NCI-H2029 treated with DMSO at 0.1 percent for 48 hours (cell line): ENCODE measurements around the gene USP47.

Source experiments
- DNase-seq: peaks from one replicate; lab custom pipeline; 2025; lab: John Stamatoyannopoulos, UW

Gene USP47

GRCh38 chr11:11967669-11968510, 126.1 kb downstream of the USP47 start:
- DNase-seq: no peak

- DNase-seq: no peak
Measured at GRCh38 chr11:11968511-11969280, 126.9 kb downstream of the USP47 start.

DNA sequence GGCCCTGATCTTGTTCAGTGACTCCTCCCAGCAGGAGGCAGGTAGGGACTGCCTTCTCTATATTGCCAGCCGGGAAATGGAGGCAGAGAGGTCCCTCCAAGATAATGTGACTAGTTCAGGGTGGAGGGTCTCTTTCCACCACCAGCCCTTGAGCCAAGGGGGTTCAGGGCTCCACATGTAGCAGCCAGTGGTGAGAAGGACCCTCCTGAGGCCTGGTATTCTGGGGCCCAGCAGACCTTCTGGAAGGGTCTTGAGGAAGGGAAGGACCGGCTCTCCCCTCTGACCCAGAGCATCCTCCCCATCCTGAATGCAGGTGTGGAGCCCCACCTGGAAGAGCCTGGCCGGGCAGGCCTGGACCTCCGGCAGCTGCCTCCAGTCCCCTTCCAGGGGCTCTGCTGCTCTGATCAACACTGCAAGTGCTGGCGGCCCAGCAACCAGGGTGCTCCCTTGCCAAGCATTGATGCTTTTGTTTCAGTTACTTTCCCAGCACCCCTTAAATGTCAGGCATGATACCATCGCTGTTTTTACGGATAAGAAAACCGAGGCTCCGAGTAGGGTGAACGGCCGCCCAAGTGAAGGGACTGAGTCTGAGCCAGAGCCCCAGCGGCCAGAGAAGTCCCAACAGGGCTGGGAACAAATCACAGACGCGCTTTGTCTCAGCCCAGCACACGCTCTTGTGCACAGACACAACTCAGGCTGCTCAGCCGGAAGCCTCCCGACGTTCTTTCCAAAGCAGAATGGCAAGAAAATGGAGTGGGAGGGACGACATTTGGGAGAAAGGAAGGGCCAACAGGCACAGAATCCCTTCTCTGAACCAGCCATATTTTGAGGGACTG, 127.8 kb downstream of the USP47 start:
- DNase-seq: no peak

DNA sequence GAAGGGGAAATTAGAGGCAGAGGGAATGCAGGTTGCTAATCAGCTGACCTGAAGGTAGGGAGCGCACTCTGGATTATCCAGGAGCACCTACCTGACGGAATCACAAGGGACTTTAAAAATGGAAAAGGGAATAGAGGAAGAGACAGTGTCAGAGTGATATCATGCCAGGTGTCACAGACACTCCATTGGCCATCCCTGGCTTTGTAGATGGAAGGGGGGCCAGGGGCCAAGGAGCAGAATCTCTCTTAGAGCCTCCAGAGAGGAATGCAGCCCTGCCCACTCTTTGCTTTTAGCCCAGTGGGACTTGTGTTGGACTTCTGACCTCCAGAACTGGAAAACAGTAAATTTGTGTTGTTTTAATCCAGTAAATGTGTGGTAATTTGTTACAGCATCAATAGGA, 128.8 kb downstream of the USP47 start:
- DNase-seq: no peak

DNA sequence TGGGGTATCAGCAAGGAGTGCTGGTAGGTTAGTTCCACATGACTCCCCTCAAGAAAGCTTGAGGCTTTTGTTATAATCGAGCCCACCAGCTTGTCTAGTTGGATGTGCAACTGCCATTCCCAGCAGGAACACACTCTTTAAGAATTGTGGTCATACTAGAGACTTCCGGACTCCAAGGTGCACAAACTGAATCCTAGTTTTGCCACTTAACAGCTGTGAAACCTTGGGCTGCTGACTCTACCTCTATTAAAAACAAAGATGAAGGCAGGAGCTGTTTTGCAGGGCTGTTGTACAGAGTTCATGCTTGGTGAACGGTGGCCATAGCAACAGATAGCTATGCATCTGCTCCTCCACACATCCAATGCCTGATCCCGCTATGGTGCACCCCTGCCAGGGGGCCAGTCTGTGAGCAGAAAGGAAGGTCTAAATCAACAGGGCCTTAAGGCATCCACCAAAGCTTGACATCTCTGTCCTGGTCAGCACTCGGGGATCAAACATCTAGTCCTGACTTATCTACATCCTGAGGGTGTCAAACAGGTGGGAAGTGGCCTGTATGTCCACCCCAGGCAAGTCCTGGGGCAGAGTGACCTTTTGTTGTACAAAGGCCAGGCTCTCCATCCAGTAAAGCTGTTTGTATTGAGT, 130.3 kb downstream of the USP47 start:
- no peak for DNase-seq

DNA sequence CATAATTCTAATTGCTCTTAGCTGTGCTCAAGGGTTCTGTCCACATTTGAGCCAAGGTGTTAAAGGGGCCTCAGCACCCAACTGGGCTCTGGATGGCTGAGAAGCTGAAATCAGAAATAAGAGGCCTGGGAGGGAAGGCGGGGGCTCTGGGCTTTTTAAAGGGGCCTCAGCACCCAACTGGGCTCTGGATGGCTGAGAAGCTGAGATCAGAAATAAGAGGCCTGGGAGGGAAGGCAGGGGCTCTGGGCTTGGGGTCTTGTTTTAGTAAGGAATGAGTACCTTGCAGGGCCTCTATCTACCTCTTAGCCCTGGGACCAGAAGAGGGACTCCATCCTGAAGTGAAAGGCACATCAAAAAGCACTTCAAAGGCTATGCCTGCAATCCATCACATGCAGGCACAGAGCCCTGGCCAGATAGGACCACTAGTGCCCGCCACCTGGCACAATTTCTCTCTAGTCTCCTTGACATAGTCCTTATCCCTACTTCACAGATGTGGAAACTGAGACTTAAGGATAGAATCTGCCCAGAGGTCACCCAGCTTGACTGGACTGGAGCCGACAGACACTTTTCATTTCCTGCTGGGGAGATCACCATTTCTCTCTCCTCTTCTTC, 131.1 kb downstream of the USP47 start:
- no peak for DNase-seq

- DNase-seq: no peak
Measured at GRCh38 chr11:11973361-11973800, 131.6 kb downstream of the USP47 start.

DNA sequence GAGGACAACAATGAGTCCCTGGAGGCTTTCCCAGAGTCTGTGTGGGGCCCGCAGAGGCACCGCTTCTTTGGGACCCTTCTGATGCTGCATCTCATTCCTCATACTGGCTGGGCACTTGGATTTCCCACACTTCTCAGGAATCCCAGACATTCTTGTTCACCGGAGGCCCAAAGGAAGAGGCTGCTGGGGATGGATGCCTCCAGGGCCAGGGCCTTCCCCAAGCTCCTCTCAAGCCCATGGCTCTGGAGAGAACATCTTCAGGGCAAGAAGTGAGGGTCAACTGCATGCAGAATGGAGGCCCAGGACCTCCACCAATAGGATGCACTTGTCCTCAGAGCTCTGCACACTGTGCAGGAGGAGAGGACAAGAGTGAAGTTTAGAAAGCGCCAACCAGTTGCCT, 132.1 kb downstream of the USP47 start:
- no peak for DNase-seq

DNA sequence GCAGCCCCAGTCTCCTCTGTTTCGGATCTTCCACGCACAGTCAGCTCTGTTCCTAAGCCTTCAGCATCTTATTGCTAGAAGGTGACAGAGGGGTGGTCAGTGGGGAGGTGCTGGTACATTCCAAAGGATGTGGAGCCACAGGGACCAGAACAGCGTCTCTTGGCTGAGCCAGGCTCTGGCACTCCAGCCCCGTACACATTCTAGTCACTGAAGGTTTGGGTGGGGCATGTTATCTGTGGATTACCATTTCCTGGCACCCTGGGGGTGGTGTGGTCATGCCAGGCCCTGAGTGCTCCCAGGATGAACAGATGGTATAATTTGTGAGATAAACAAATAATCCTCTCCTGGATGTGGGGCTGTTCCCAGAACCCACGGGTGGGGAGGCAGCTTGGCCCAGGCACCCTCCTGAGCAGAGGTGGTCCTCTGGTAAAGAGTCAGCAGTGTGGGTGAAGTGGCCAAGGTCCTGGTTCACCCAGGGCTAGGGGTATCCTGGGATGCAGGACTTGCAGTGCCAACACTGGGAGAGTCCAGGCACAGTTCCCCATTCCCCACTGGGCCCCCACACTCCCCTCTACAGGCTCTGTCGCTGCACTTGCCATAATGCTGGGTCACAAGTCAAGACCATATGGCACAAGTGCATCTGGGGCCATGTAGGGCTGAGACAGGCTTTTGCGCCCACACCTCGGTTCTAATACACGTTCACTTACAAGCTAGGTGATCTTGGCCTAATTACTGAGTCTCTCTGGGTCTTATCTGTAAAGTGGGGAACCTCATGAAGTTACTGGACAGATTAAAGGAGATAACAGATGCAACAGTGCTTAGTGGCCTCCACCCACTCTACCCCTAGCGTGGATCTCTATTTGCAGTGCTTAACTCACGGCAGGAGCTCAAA, 133.7 kb downstream of the USP47 start:
- no peak for DNase-seq

- DNase-seq: no peak
Measured at GRCh38 chr11:11976481-11977127, 134.8 kb downstream of the USP47 start.

DNA sequence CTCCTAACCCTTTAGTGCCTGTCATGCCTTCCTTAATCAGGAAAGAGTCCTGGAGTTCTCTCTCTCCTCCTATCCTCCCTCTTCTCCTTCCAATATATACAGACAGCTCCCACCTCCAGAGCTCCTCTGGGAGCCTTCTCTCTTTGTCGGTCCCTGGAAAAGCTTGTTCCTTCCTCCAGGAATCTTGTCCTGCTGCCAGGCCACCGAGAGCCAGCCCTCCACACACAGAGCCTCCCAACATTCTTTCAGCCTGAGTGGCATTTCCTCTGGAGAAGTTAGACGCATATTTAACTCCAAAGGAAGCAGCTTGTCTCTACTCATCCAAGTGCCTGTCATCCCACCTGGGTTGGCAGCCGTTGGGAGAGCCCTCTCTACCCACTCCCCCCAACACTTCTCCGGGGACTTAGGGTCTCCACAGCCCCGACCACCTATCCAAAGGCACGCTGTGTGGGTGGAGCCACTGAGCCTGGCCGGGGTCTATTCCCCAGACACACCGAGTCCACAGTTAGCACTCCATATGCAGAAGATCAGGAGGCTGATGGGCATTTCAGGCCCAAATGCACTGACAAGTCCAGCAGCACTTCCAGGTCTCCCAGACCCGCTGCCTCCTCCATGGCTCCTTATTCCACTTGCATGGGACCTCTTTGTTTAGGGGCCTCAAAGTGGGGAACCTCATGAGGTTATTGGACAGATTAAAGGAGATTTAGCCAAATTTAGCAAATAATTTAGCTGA, 135.6 kb downstream of the USP47 start:
- no peak for DNase-seq

GRCh38 chr11:11978098-11978637, 136.4 kb downstream of the USP47 start:
- DNase-seq: no peak

GRCh38 chr11:11978792-11979487, 137.2 kb downstream of the USP47 start:
- DNase-seq: no peak

- no peak for DNase-seq
Measured at GRCh38 chr11:11979488-11980117, 137.8 kb downstream of the USP47 start.

DNA sequence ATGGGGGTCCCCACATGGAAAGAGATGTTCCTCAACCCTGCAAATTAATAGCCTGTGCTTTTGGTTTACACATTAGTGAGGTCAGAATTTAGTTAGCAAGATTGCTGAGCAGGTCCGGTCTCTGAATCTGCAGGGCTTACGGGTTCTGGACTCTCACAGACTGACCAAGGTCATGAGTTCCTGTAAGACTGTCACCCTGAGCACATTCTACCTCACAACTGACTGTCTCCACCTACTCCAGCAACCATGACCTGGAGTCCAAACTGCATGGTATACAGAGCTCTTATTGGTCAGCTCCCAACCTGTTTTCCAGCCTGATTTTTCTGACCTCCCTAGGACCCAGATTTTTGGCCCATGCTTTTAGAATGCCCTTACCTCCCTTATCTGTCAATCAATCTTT, 138.4 kb downstream of the USP47 start:
- no peak for DNase-seq

GRCh38 chr11:11980841-11981308, 139.1 kb downstream of the USP47 start:
- DNase-seq: no peak

DNA sequence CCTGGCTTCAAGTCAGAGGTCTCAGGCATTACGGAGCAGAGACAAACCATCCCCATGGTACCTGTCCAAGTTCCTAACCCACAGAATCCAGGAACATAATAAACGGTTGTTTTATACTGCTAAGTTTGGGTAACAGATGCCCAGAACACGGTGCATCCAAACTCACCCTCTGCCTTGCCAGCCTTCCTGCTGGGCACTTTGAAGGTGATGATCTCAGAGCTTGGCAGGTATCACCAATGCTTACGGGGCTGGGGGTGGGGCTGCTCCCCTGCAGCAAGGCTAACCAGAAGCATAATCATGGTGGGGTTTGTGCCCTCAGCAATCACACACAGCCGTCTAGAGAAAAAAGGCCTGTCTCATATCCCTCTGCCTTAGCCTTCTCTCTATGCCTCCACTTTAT, 139.6 kb downstream of the USP47 start:
- no peak for DNase-seq

- DNase-seq: no peak
Measured at GRCh38 chr11:11981840-11982239, 140.1 kb downstream of the USP47 start.
